Endothelial cell of umbilical vein (primary cell): ENCODE data around the gene DGKH. TPM values are rescaled to one million over a fixed set of nuclear protein-coding genes. Genes with fewer than 3 reads are reported as not detected.

Experiments used
- BruUV-seq: library from RNA; stranded (reverse); fragments of 400-500 nt; replicated peaks from 2 replicates; lab custom pipeline; 2021; lab: Mats Ljungman, UMichigan
- CTCF ChIA-PET: fragments of 300-600, 350-600 bp; sonication (Branson Sonifier 250); formaldehyde crosslinking; loops from one replicate; lab custom pipeline; 2021; ENCODE audit warnings: antibody characterized with exemption, inconsistent platforms; lab: Charles Lee
- POLR2A ChIA-PET: fragments of 300-600, 350-600 bp; sonication (Branson Sonifier 250); formaldehyde crosslinking; loops from one replicate; lab custom pipeline; 2021; ENCODE audit warnings: antibody characterized with exemption, inconsistent platforms; lab: Charles Lee
- DNase-seq: peaks from one replicate; pipeline ENCODE4 v3.0.0-alpha.2; 2011; ENCODE audit warnings: low read depth, low spot score
- FAIRE-seq: peaks from 2 replicates; lab custom pipeline; 2011; peaks lifted over from hg19 to GRCh38; lab: Jason Lieb, UNC
- H2AFZ ChIP-seq: 2 replicates; pipeline ENCODE4 v1.6.0; 2012; ENCODE audit warnings: low read depth, low read length, control low read depth, inconsistent platforms
- H3K27ac ChIP-seq: 2 replicates; pipeline ENCODE4 v1.5.1; 2011; ENCODE audit warnings: low read depth, mild to moderate bottlenecking, control low read depth, low read length, moderate library complexity; ENCODE audit not compliant: insufficient read depth
- H3K27me3 ChIP-seq, 2 experiments: 2 replicates each; pipeline versions ENCODE4 v1.6.0 to v1.6.1; 2011; ENCODE audit warnings: low read length in 2 of 2, mixed read lengths in 1 of 2; ENCODE audit not compliant: control insufficient read depth in 2 of 2, insufficient read depth in 2 of 2
- H3K36me3 ChIP-seq, 2 experiments: 2 replicates in 1 of 2; 3 replicates in 1 of 2; pipeline ENCODE4 v1.5.1; 2011; ENCODE audit warnings: low read length in 2 of 2, mild to moderate bottlenecking in 1 of 2, moderate library complexity in 1 of 2; ENCODE audit not compliant: control insufficient read depth in 2 of 2, insufficient read depth in 2 of 2; ENCODE audit errors: extremely low read depth in 1 of 2
- H3K4me1 ChIP-seq: 3 replicates; pipeline ENCODE4 v1.5.1; 2011; ENCODE audit warnings: mild to moderate bottlenecking, low read length; ENCODE audit not compliant: control insufficient read depth, insufficient read depth; ENCODE audit errors: extremely low read depth
- H3K4me2 ChIP-seq: 2 replicates; pipeline ENCODE4 v1.6.1; 2011; ENCODE audit warnings: low read length, control low read depth, mixed read lengths; ENCODE audit not compliant: insufficient read depth
- H3K4me3 ChIP-seq, 3 experiments: fragments of 200-600 bp in 1 of 3; sonication (generic), shearing (Covaris generic) in 1 of 3; replicated peaks in 1 of 3; 2 replicates each; pipeline ENCODE4 v1.5.1; 2011 to 2016; ENCODE audit warnings: control low read depth in 3 of 3, low read length in 3 of 3, mild to moderate bottlenecking in 2 of 3, inconsistent platforms in 1 of 3, low read depth in 1 of 3, moderate library complexity in 1 of 3; ENCODE audit not compliant: insufficient read depth in 1 of 3
- H3K79me2 ChIP-seq: 2 replicates; pipeline ENCODE4 v1.6.0; 2012; ENCODE audit warnings: low read length, inconsistent platforms; ENCODE audit not compliant: control insufficient read depth, insufficient read depth
- H3K9ac ChIP-seq: replicated peaks from 2 replicates; pipeline ENCODE3; 2011; ENCODE audit warnings: low read length, control low read depth; ENCODE audit not compliant: insufficient read depth; ENCODE audit errors: extremely low read depth
- H3K9me1 ChIP-seq: replicated peaks from 3 replicates; pipeline ENCODE4 v1.6.0; 2011; ENCODE audit warnings: mild to moderate bottlenecking, low read length; ENCODE audit not compliant: control insufficient read depth, insufficient read depth; ENCODE audit errors: extremely low read depth
- H3K9me3 ChIP-seq: replicated peaks from 2 replicates; pipeline ENCODE4 v1.5.1; 2012; ENCODE audit warnings: low read length, inconsistent platforms; ENCODE audit not compliant: control insufficient read depth, insufficient read depth
- H4K20me1 ChIP-seq: replicated peaks from 2 replicates; pipeline ENCODE3; 2011; ENCODE audit warnings: mild to moderate bottlenecking, low read length; ENCODE audit not compliant: control insufficient read depth, insufficient read depth; ENCODE audit errors: extremely low read depth
- CTCF ChIP-seq, 2 donors: IDR thresholded peaks; 1 replicate in 1 of 2; 2 replicates in 1 of 2; pipeline ENCODE4 v1.5.1; 2011; ENCODE audit warnings: low read length in 2 of 2, mild to moderate bottlenecking in 2 of 2, moderate library complexity in 2 of 2, control low read depth in 1 of 2, inconsistent platforms in 1 of 2, low read depth in 1 of 2; ENCODE audit not compliant: insufficient read depth in 1 of 2; ENCODE audit errors: extremely low read depth in 1 of 2
- EZH2 ChIP-seq: IDR thresholded peaks from 2 replicates; pipeline ENCODE4 v1.6.1; 2012; ENCODE audit warnings: borderline replicate concordance, low read depth, mild to moderate bottlenecking, moderate library complexity, low read length, inconsistent platforms; ENCODE audit not compliant: severe bottlenecking
- FOS ChIP-seq: IDR thresholded peaks from 2 replicates; pipeline ENCODE4 v1.6.1; 2011; ENCODE audit warnings: mild to moderate bottlenecking, low read length, moderate library complexity, borderline replicate concordance; ENCODE audit not compliant: insufficient read depth
- GATA2 ChIP-seq: IDR thresholded peaks from 2 replicates; pipeline ENCODE4 v1.7.0; 2011; ENCODE audit warnings: low read depth, mild to moderate bottlenecking, moderate library complexity, mixed read lengths, low read length; ENCODE audit not compliant: insufficient read length, insufficient read depth
- JUN ChIP-seq: IDR thresholded peaks from 2 replicates; pipeline ENCODE4 v1.6.1; 2011; ENCODE audit warnings: borderline replicate concordance, low read depth; ENCODE audit not compliant: insufficient read length, insufficient read depth
- MAX ChIP-seq: IDR thresholded peaks from 2 replicates; pipeline ENCODE4 v1.6.1; 2011; ENCODE audit not compliant: insufficient read depth, insufficient read length
- MYC ChIP-seq: IDR thresholded peaks from one replicate; pipeline ENCODE4 v1.6.1; 2011; ENCODE audit warnings: mild to moderate bottlenecking, low read depth, low read length
- POLR2A ChIP-seq: IDR thresholded peaks from 2 replicates; pipeline ENCODE4 v1.6.1; 2012; ENCODE audit warnings: low read depth, mild to moderate bottlenecking, control low read depth, low read length
- POLR2AphosphoS5 ChIP-seq: IDR thresholded peaks from 2 replicates; pipeline ENCODE4 v1.6.1; 2012; ENCODE audit warnings: low read depth, mild to moderate bottlenecking, control low read depth, low read length, moderate library complexity; ENCODE audit not compliant: insufficient read depth
- dilution Hi-C: fragments of 300-500 bp; cut with MboI; formaldehyde crosslinking; loops from one replicate; pipeline ENCODE4 v1.15.0; 2019; ENCODE audit warnings: low sequenced_read_pairs; ENCODE audit not compliant: extremely low pct_ligation_motif_present
- intact Hi-C: fragments of 100-400 bp; cut with micrococcal nuclease; formaldehyde crosslinking; loops from one replicate; pipeline ENCODE4 v1.10.0; 2022
- polyA plus RNA-seq, 4 experiments: library from polyadenylated mRNA; depleted of rRNA in 3 of 4; stranded (reverse) in 3 of 4; unstranded in 1 of 4; fragments of >200 nt; gene quantifications; 2 replicates each; pipeline versions ENCODE4 v1.2.1 to v1.2.3, GENCODE V29; 2011 to 2012; ENCODE audit warnings: missing spikeins in 1 of 4
- total RNA-seq: library from RNA; stranded (reverse); gene quantifications from 2 replicates; pipeline ENCODE4 v1.2.3, GENCODE V29; 2021

DGKH gene
- total and polyA plus RNA-seq, 2 donors (not counting 3 experiments of a cell fraction or from before 2014, with no cell fraction given) = 4.1 to 30.1 TPM

GRCh38 chr13:42123600-42123999, 75.2 kb downstream of the DGKH start:
- Histone ChIP-seq H3K4me3 (no peak overlapping the region), H3K9ac (no peak overlapping the region), H2AFZ (no peak overlapping the region), H3K36me3 (peaks cover 0 to 4% of the 10 kb centered on the region in 2 experiments), H3K4me1 (peaks cover 4% of the 10 kb centered on the region), H4K20me1 (peaks cover 3% of the 10 kb centered on the region), H3K9me1 (no peaks in the 10 kb centered on the region), H3K79me2 (peaks cover 21% of the 10 kb centered on the region), H3K27ac (no peak overlapping the region), H3K27me3 (no peaks in the 10 kb centered on the region), H3K4me2 (no peak overlapping the region), H3K9me3 (no peaks in the 10 kb centered on the region)
- dilution Hi-C loops (loop anchor here (25.0 kb wide), 1 partner anchor 461 kb away; no protein-coding TSS in a partner anchor), intact Hi-C loops (no loop called here)
- no TSS peak for BruUV-seq
- CTCF ChIA-PET = no interaction called here
- no peak for FAIRE-seq
- no peak for TF ChIP-seq POLR2AphosphoS5
- no peak for TF ChIP-seq EZH2
- TF ChIP-seq JUN = no peak
- TF ChIP-seq FOS = no peak
- TF ChIP-seq POLR2A = no peak
- no peak for TF ChIP-seq GATA2
- TF ChIP-seq MYC = no peak
- TF ChIP-seq MAX = no peak
- TF ChIP-seq CTCF (IDR thresholded peaks at IDR 0.05; ENCODE audit: extremely low read depth in 1 of 2, insufficient read depth in 1 of 2, low read depth in 1 of 2, low read length in 2 of 2) = no peak
- POLR2A ChIA-PET = no interaction called here
- DNase-seq = no peak
